ENCODE results near the gene FLT1. TPM values are rescaled to one million over a fixed set of nuclear protein-coding genes. Genes with fewer than 3 reads are reported as not detected.

The FLT1 gene
- total and polyA plus RNA-seq, 2 experiments from 2014 or later, result 7.5 to 14.8 TPM

- H3K27ac ChIP-seq, result no peak overlapping the region
- no peaks in the 10 kb centered on the region for H3K36me3 ChIP-seq
- peaks cover 11% of the 10 kb centered on the region for H3K4me1 ChIP-seq (ENCODE audit: low read depth)
- H3K27me3 ChIP-seq, result no peaks in the 10 kb centered on the region
- H3K9me3 ChIP-seq (ENCODE audit: low read depth), result no peaks in the 10 kb centered on the region
- no peak for TF ChIP-seq CTCF (IDR thresholded peaks at IDR 0.05; ENCODE audit: low read depth, low read length)
- H3K4me3 ChIP-seq, result no peak overlapping the region
- no peak for DNase-seq (ENCODE audit: low read depth in 1 of 2, low spot score in 1 of 2)
Observed at GRCh38 chr13:28420704-28421103, 74.2 kb downstream of the FLT1 start.

GRCh38 chr13:28415994-28416421 lies 78.9 kb downstream of the FLT1 start:
- no peaks in the 10 kb centered on the region for H3K27me3 ChIP-seq
- no peaks in the 10 kb centered on the region for H3K36me3 ChIP-seq
- TF ChIP-seq CTCF (IDR thresholded peaks at IDR 0.05; ENCODE audit: low read depth, low read length), result no peak
- no peak overlapping the region for H3K4me3 ChIP-seq
- H3K27ac ChIP-seq, result no peak overlapping the region
- H3K9me3 ChIP-seq (ENCODE audit: low read depth), result no peaks in the 10 kb centered on the region
- peaks cover 2% of the 10 kb centered on the region for H3K4me1 ChIP-seq (ENCODE audit: low read depth)
- no peak for DNase-seq (ENCODE audit: low read depth in 1 of 2, low spot score in 1 of 2)

- TF ChIP-seq CTCF (IDR thresholded peaks at IDR 0.05; ENCODE audit: low read depth, low read length), result no peak
- Histone ChIP-seq H3K9me3 (ENCODE audit: low read depth) (no peaks in the 10 kb centered on the region), H3K27ac (no peak overlapping the region)
Observed at GRCh38 chr13:28413999-28414398, 80.9 kb downstream of the FLT1 start.

DNA sequence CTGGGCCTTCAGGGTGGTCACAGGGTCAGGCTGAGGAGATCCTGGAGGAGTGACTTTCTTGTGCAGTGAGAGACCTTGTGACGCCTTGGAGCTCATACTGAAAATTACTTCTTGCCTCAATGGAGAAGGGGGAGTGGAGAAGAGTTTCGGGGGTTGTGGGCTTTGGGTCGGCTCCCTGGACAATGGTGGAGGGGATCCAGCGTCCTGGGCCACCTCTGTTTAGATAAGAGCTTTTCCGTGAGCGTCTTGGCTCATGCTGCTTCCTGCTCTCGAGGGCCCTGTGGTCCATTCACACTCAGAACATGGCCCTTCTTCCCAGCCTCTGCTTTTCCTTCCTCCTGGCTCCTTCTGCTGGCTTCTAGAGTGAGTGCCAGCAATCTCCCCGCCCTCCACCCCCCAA lies 81.9 kb downstream of the FLT1 start:
- Histone ChIP-seq H3K36me3 (no peaks in the 10 kb centered on the region), H3K9me3 (ENCODE audit: low read depth) (no peaks in the 10 kb centered on the region), H3K27ac (no peak overlapping the region), H3K4me1 (ENCODE audit: low read depth) (peaks cover 24% of the 10 kb centered on the region), H3K4me3 (no peak overlapping the region), H3K27me3 (no peaks in the 10 kb centered on the region)
- TF ChIP-seq CTCF (IDR thresholded peaks at IDR 0.05; ENCODE audit: low read depth, low read length), result no peak
- peak in 1 of 2 donors; percentile 17 for DNase-seq (ENCODE audit: low read depth in 1 of 2, low spot score in 1 of 2)

More at GRCh38 chr13:28413999-28414398, 80.9 kb downstream of the FLT1 start:
- Histone ChIP-seq H3K27me3 (no peaks in the 10 kb centered on the region), H3K4me1 (ENCODE audit: low read depth) (peaks cover 14% of the 10 kb centered on the region), H3K36me3 (no peaks in the 10 kb centered on the region), H3K4me3 (no peak overlapping the region)
- DNase-seq (ENCODE audit: low read depth in 1 of 2, low spot score in 1 of 2), result no peak

DNA sequence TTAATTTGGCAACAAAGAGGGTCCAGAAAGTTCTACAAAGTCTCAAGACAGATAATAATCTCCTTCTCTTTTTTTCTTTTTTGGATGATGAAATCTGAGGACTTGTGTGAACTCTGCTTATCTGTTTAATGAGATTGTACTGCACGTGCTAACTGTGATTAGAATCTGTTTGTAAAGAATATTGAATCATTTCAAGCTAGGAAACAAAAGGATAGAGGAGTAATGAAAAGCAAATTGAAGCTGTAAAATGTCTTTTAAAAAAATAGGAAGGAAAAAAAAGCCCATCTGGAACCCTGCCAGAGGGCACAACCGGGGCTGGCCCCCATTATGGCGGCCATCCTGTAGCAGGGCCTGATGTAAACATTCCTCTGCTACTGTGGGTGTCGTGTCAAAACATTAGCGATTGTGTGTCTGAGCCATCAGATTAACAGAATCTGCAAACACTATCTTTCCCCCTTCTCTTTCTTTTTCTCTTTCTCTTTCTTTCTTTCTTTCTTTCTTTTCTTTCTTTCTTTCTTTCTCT lies 83.0 kb downstream of the FLT1 start:
- Histone ChIP-seq H3K27me3 (no peaks in the 10 kb centered on the region), H3K9me3 (ENCODE audit: low read depth) (no peaks in the 10 kb centered on the region), H3K4me3 (no peak overlapping the region), H3K4me1 (ENCODE audit: low read depth) (peaks cover 35% of the 10 kb centered on the region), H3K27ac (no peak overlapping the region), H3K36me3 (no peaks in the 10 kb centered on the region)
- DNase-seq (ENCODE audit: low read depth in 1 of 2, low spot score in 1 of 2), result peak in 1 of 2 donors; percentile 47
- TF ChIP-seq CTCF (IDR thresholded peaks at IDR 0.05; ENCODE audit: low read depth, low read length), result no peak

All from cardiac muscle cell (in vitro differentiated cells and primary cell).